ENCODE data around the gene ZP2. TPM values are rescaled to one million over a fixed set of nuclear protein-coding genes. Genes with fewer than 3 reads are reported as not detected.

Gene ZP2
- total RNA-seq, 4 donors from 2014 or later, result 0.27 TPM; not detected in 3

GRCh38 chr16:21223787-21224186 lies 12.4 kb upstream of the ZP2 start:
- no peak for DNase-seq
- 52 to 60% methylated on average over 5 to 9 of the region's 9 CpGs for WGBS, 2 donors (ENCODE audit: low coverage in 1 of 2)
- Histone ChIP-seq H3K4me3 (no peak overlapping the region), H3K9me3 (no peaks in the 10 kb centered on the region), H3K27ac (peak overlapping the region in 3 of 4 donors; percentile 74 to 82 (median 81)), H3K4me1 (peaks cover 7 to 31% (median 9%) of the 10 kb centered on the region in 4 donors), H3K27me3 (no peaks in the 10 kb centered on the region), H3K36me3 (no peaks in the 10 kb centered on the region)
- in situ Hi-C loops (cut with MboI; ENCODE audit: low pct_ligation_motif_present in 1 of 4, low pct_unique_long_range_greater_than_20kb in 1 of 4, low sequenced_read_pairs in 3 of 4) (no loop called here), intact Hi-C loops (cut with DNase I; ENCODE audit: low total_unique reads) (no loop called here)
- TF ChIP-seq CTCF (IDR thresholded peaks at IDR 0.05), result no peak
- no peak for TF ChIP-seq EP300 (IDR thresholded peaks at IDR 0.05; ENCODE audit: low read depth)
- TF ChIP-seq POLR2AphosphoS5 (IDR thresholded peaks at IDR 0.05), result no peak

GRCh38 chr16:21222495-21223337 lies 11.3 kb upstream of the ZP2 start:
- Histone ChIP-seq H3K4me1 (peaks cover 7 to 24% (median 9%) of the 10 kb centered on the region in 4 donors), H3K27ac (peak overlapping the region; percentile 70 to 82 (median 78)), H3K36me3 (no peaks in the 10 kb centered on the region), H3K4me3 (no peak overlapping the region), H3K27me3 (no peaks in the 10 kb centered on the region), H3K9me3 (no peaks in the 10 kb centered on the region)
- WGBS, 2 donors (ENCODE audit: low coverage in 1 of 2), result 28 to 41% methylated on average over 2 to 4 of the region's 4 CpGs
- in situ Hi-C loops (cut with MboI; ENCODE audit: low pct_ligation_motif_present in 1 of 4, low pct_unique_long_range_greater_than_20kb in 1 of 4, low sequenced_read_pairs in 3 of 4) (no loop called here), intact Hi-C loops (cut with DNase I; ENCODE audit: low total_unique reads) (no loop called here)
- DNase-seq, result peak; percentile 18
- TF ChIP-seq CTCF (IDR thresholded peaks at IDR 0.05) (no peak), POLR2AphosphoS5 (IDR thresholded peaks at IDR 0.05) (no peak), POLR2A (IDR thresholded peaks at IDR 0.05) (no peak)

GRCh38 chr16:21219551-21219950 lies 8.2 kb upstream of the ZP2 start:
- Histone ChIP-seq H3K36me3 (no peaks in the 10 kb centered on the region), H3K27ac (no peak overlapping the region), H3K4me3 (no peak overlapping the region), H3K9me3 (no peaks in the 10 kb centered on the region), H3K27me3 (no peaks in the 10 kb centered on the region), H3K4me1 (peaks cover 7 to 24% (median 9%) of the 10 kb centered on the region in 4 donors)
- intact Hi-C loops (cut with DNase I; ENCODE audit: low total_unique reads) (no loop called here), in situ Hi-C loops (cut with MboI; ENCODE audit: low pct_ligation_motif_present in 1 of 4, low pct_unique_long_range_greater_than_20kb in 1 of 4, low sequenced_read_pairs in 3 of 4) (no loop called here)
- TF ChIP-seq POLR2A (IDR thresholded peaks at IDR 0.05) (no peak), EP300 (IDR thresholded peaks at IDR 0.05; ENCODE audit: low read depth) (no peak), CTCF (IDR thresholded peaks at IDR 0.05) (no peak), POLR2AphosphoS5 (IDR thresholded peaks at IDR 0.05) (no peak)
- DNase-seq, result no peak
- 95 to 100% methylated on average over 2 of the region's 2 CpGs for whole genome bisulfite sequencing, 2 donors (ENCODE audit: low coverage in 1 of 2)

GRCh38 chr16:21218153-21218552 lies 6.8 kb upstream of the ZP2 start:
- no peak for DNase-seq
- Histone ChIP-seq H3K36me3 (no peaks in the 10 kb centered on the region), H3K27me3 (peaks cover 1% of the 10 kb centered on the region), H3K4me1 (peaks cover 0 to 18% (median 4%) of the 10 kb centered on the region in 4 donors), H3K27ac (no peak overlapping the region), H3K4me3 (no peak overlapping the region), H3K9me3 (no peaks in the 10 kb centered on the region)
- in situ Hi-C loops (cut with MboI; ENCODE audit: low pct_ligation_motif_present in 1 of 4, low pct_unique_long_range_greater_than_20kb in 1 of 4, low sequenced_read_pairs in 3 of 4), result no loop called here
- intact Hi-C loops (cut with DNase I; ENCODE audit: low total_unique reads), result no loop called here
- 73 to 84% methylated on average over 7 of the region's 7 CpGs for WGBS, 2 donors (ENCODE audit: low coverage in 1 of 2)
- TF ChIP-seq CTCF (IDR thresholded peaks at IDR 0.05), result no peak
- TF ChIP-seq POLR2A (IDR thresholded peaks at IDR 0.05), result no peak
- TF ChIP-seq POLR2AphosphoS5 (IDR thresholded peaks at IDR 0.05), result no peak
- no peak for TF ChIP-seq EP300 (IDR thresholded peaks at IDR 0.05; ENCODE audit: low read depth)

Measured in transverse colon (tissue), 4 donors.